ENCODE results near the gene OPA3. TPM values are rescaled to one million over a fixed set of nuclear protein-coding genes. Genes with fewer than 3 reads are reported as not detected.

OPA3 gene
- total and polyA plus RNA-seq, 5 experiments from 2014 or later: 7.5 to 25.3 (median 10.6) TPM

GRCh38 chr19:45558399-45558878 is 26.2 kb downstream of the OPA3 start:
- Mint-ChIP-seq H3K9me3 (no peaks in the 10 kb centered on the region), H3K27ac (peak overlapping the region in 9 of 10 donors; percentile 49 to 91 (median 71)), H3K4me3 (peak overlapping the region in 8 of 10 donors; percentile 3 to 66 (median 30)), H3K27me3 (no peaks in the 10 kb centered on the region), H3K36me3 (peaks cover 0 to 2% (median 2%) of the 10 kb centered on the region in 3 donors), H3K4me1 (peaks cover 18 to 55% (median 49%) of the 10 kb centered on the region in 4 donors)
- peak; percentile 62 to 86 (median 78) for DNase-seq
- peak; percentile 94 for ATAC-seq
- POLR2A ChIA-PET: interaction anchor here (0.6 to 1.1 kb wide), 6 partner anchors 33 to 122 kb away, joined by 3 to 4 read pairs (median 4); partner anchors contain the start of gene EML2

- ATAC-seq: no peak
- Mint-ChIP-seq H3K4me1 (peaks cover 18 to 43% (median 38%) of the 10 kb centered on the region in 4 donors), H3K9me3 (no peaks in the 10 kb centered on the region), H3K36me3 (peaks cover 0 to 11% (median 6%) of the 10 kb centered on the region in 3 donors), H3K4me3 (no peak overlapping the region), H3K27ac (peak overlapping the region in 4 of 10 donors; percentile 36 to 75 (median 54)), H3K27me3 (no peaks in the 10 kb centered on the region)
- DNase-seq: no peak
- POLR2A ChIA-PET: no interaction called here
Observed at GRCh38 chr19:45556835-45557234, 27.8 kb downstream of the OPA3 start.

GRCh38 chr19:45554481-45554880 is 30.1 kb downstream of the OPA3 start:
- no peaks in the 10 kb centered on the region for H3K27me3 Mint-ChIP-seq
- H3K27ac Mint-ChIP-seq: no peak overlapping the region
- H3K4me3 Mint-ChIP-seq: no peak overlapping the region
- peaks cover 0 to 9% (median 4%) of the 10 kb centered on the region in 3 donors for H3K36me3 Mint-ChIP-seq
- POLR2A ChIA-PET: interaction anchor here (0.8 kb wide), 1 partner anchor 10 kb away, joined by 5 read pairs; no protein-coding TSS in a partner anchor
- ATAC-seq (no peak), DNase-seq (no peak)
- H3K4me1 Mint-ChIP-seq: peaks cover 6 to 21% (median 18%) of the 10 kb centered on the region in 4 donors
- H3K9me3 Mint-ChIP-seq: no peaks in the 10 kb centered on the region

GRCh38 chr19:45553464-45553863 is 31.1 kb downstream of the OPA3 start:
- Mint-ChIP-seq H3K27me3 (no peaks in the 10 kb centered on the region), H3K27ac (no peak overlapping the region), H3K4me3 (no peak overlapping the region), H3K9me3 (no peaks in the 10 kb centered on the region), H3K36me3 (peaks cover 0 to 9% (median 4%) of the 10 kb centered on the region in 3 donors), H3K4me1 (peaks cover 6 to 13% (median 11%) of the 10 kb centered on the region in 4 donors)
- DNase-seq (no peak), ATAC-seq (no peak)
- POLR2A ChIA-PET: interaction anchor here (0.6 kb wide), 1 partner anchor 9 kb away, joined by 4 read pairs; no protein-coding TSS in a partner anchor

- Mint-ChIP-seq H3K4me3 (no peak overlapping the region), H3K27ac (no peak overlapping the region)
Observed at GRCh38 chr19:45547965-45548609, 36.5 kb downstream of the OPA3 start.

GRCh38 chr19:45547211-45547770 is 37.3 kb downstream of the OPA3 start:
- H3K36me3 Mint-ChIP-seq: peaks cover 0 to under 1% (median 0%) of the 10 kb centered on the region in 3 donors
- POLR2A ChIA-PET: no interaction called here
- H3K9me3 Mint-ChIP-seq: no peaks in the 10 kb centered on the region
- peak overlapping the region in 1 of 10 donors; percentile 74 for H3K27ac Mint-ChIP-seq
- H3K4me3 Mint-ChIP-seq: no peak overlapping the region
- ATAC-seq (no peak), DNase-seq (no peak)
- H3K27me3 Mint-ChIP-seq: no peaks in the 10 kb centered on the region
- H3K4me1 Mint-ChIP-seq: peaks cover 0 to 4% (median 0%) of the 10 kb centered on the region in 4 donors

More at GRCh38 chr19:45547965-45548609, 36.5 kb downstream of the OPA3 start:
- Mint-ChIP-seq H3K36me3 (peaks cover 0 to 8% (median 4%) of the 10 kb centered on the region in 3 donors), H3K9me3 (no peaks in the 10 kb centered on the region), H3K4me1 (peaks cover 0 to 4% (median 0%) of the 10 kb centered on the region in 4 donors), H3K27me3 (no peaks in the 10 kb centered on the region)
- DNase-seq (no peak), ATAC-seq (no peak)
- POLR2A ChIA-PET: no interaction called here

GRCh38 chr19:45542234-45542668 is 42.4 kb downstream of the OPA3 start:
- H3K4me1 Mint-ChIP-seq: peaks cover 0 to 4% (median under 1%) of the 10 kb centered on the region in 4 donors
- H3K9me3 Mint-ChIP-seq: no peaks in the 10 kb centered on the region
- no peaks in the 10 kb centered on the region for H3K27me3 Mint-ChIP-seq
- H3K27ac Mint-ChIP-seq: no peak overlapping the region
- H3K36me3 Mint-ChIP-seq: no peaks in the 10 kb centered on the region
- POLR2A ChIA-PET: no interaction called here
- no peak overlapping the region for H3K4me3 Mint-ChIP-seq
- no peak for DNase-seq
- no peak for ATAC-seq

- DNase-seq: no peak
- Mint-ChIP-seq H3K27me3 (no peaks in the 10 kb centered on the region), H3K27ac (no peak overlapping the region), H3K4me3 (no peak overlapping the region), H3K9me3 (no peaks in the 10 kb centered on the region), H3K4me1 (peaks cover 0 to 4% (median under 1%) of the 10 kb centered on the region in 4 donors), H3K36me3 (no peaks in the 10 kb centered on the region)
- no peak for ATAC-seq
- POLR2A ChIA-PET: no interaction called here
Observed at GRCh38 chr19:45539459-45539858, 45.1 kb downstream of the OPA3 start.

GRCh38 chr19:45531349-45531748 is 53.3 kb downstream of the OPA3 start:
- H3K4me3 Mint-ChIP-seq: no peak overlapping the region
- peaks cover 8 to 20% (median 16%) of the 10 kb centered on the region in 4 donors for H3K4me1 Mint-ChIP-seq
- DNase-seq (no peak), ATAC-seq (no peak)
- peaks cover 0 to 5% (median 0%) of the 10 kb centered on the region in 9 donors for H3K9me3 Mint-ChIP-seq
- peaks cover 0 to 2% (median 0%) of the 10 kb centered on the region in 5 donors for H3K27me3 Mint-ChIP-seq
- POLR2A ChIA-PET: no interaction called here
- H3K27ac Mint-ChIP-seq: no peak overlapping the region
- H3K36me3 Mint-ChIP-seq: peaks cover 0 to 12% (median 0%) of the 10 kb centered on the region in 3 donors

- POLR2A ChIA-PET: interaction anchor here (1.0 kb wide), 1 partner anchor 163 kb away, joined by 3 read pairs; the partner anchor contains the start of genes QPCTL and SNRPD2
- DNase-seq (no peak), ATAC-seq (no peak)
- Mint-ChIP-seq H3K27me3 (peaks cover 0 to 2% (median 0%) of the 10 kb centered on the region in 5 donors), H3K4me1 (peaks cover 8 to 20% (median 16%) of the 10 kb centered on the region in 4 donors), H3K36me3 (peaks cover 0 to 28% (median 0%) of the 10 kb centered on the region in 3 donors), H3K9me3 (peaks cover 0 to 5% (median 0%) of the 10 kb centered on the region in 9 donors), H3K27ac (peak overlapping the region in 3 of 10 donors; percentile 28 to 37 (median 33)), H3K4me3 (peak overlapping the region; percentile 45 to 74 (median 62))
Observed at GRCh38 chr19:45529420-45529785, 55.2 kb downstream of the OPA3 start.

- POLR2A ChIA-PET: interaction anchor here (0.5 to 1.0 kb wide), 2 partner anchors 23 to 163 kb away, joined by 3 read pairs; partner anchors contain the start of genes QPCTL and SNRPD2
- peak; percentile 66 to 78 for ATAC-seq
- H3K4me3 Mint-ChIP-seq: peak overlapping the region; percentile 45 to 74 (median 62)
Observed at GRCh38 chr19:45528744-45529419, 55.7 kb downstream of the OPA3 start.

GRCh38 chr19:45528149-45528743 is 56.4 kb downstream of the OPA3 start:
- Mint-ChIP-seq H3K27me3 (peaks cover 0 to 2% (median 0%) of the 10 kb centered on the region in 5 donors), H3K9me3 (peaks cover 0 to 5% (median 0%) of the 10 kb centered on the region in 9 donors), H3K27ac (peak overlapping the region in 7 of 10 donors; percentile 63 to 91 (median 76)), H3K4me1 (peaks cover 11 to 28% (median 23%) of the 10 kb centered on the region in 4 donors), H3K4me3 (peak overlapping the region in 9 of 10 donors; percentile 1 to 74 (median 58)), H3K36me3 (peaks cover 0 to 38% (median 2%) of the 10 kb centered on the region in 3 donors)
- ATAC-seq: no peak
- DNase-seq: no peak
- POLR2A ChIA-PET: interaction anchor here (0.5 kb wide), 1 partner anchor 24 kb away, joined by 3 read pairs; no protein-coding TSS in a partner anchor

More at GRCh38 chr19:45528744-45529419, 55.7 kb downstream of the OPA3 start:
- peaks cover 0 to 2% (median 0%) of the 10 kb centered on the region in 5 donors for H3K27me3 Mint-ChIP-seq
- peaks cover 8 to 22% (median 17%) of the 10 kb centered on the region in 4 donors for H3K4me1 Mint-ChIP-seq
- peak in 4 of 10 donors; percentile 24 to 35 (median 32) for DNase-seq
- peaks cover 0 to 32% (median under 1%) of the 10 kb centered on the region in 3 donors for H3K36me3 Mint-ChIP-seq
- H3K9me3 Mint-ChIP-seq: peaks cover 0 to 5% (median 0%) of the 10 kb centered on the region in 9 donors
- peak overlapping the region in 3 of 10 donors; percentile 28 to 63 (median 37) for H3K27ac Mint-ChIP-seq

Data from naive thymus-derived CD8-positive, alpha-beta T cell (primary cell).